GM21390 (cell line): ENCODE results near the gene A2M.
"Not testable (repeated sequence)": the region's sequence is repeated elsewhere in the genome, so short reads cannot be mapped to it uniquely, and the experiment has no call there.

Experiments
- ATAC-seq: cut with Tn5 transposase; IDR thresholded peaks from one replicate; pipeline ENCODE4 v1.9.1; 2021; ENCODE audit not compliant: unreplicated experiment

The A2M gene

GRCh38 chr12:9115731-9116559 lies at the start of gene A2M:
A2M (minus strand) TSS chr12:9115919; CDS start chr12:9115849, 70 bp downstream.
- ATAC-seq = no peak

GRCh38 chr12:9163392-9163791 lies 47.7 kb upstream of the A2M start:
- ATAC-seq = no peak

- ATAC-seq = no peak
These were observed 40.4 kb upstream of the A2M start for GRCh38 chr12:9156119-9156518.

GRCh38 chr12:9149372-9149771 lies 33.7 kb upstream of the A2M start:
- no peak for ATAC-seq

- no peak for ATAC-seq
These were observed 33.2 kb upstream of the A2M start for GRCh38 chr12:9148926-9149325.

- no peak for ATAC-seq
These were observed 31.7 kb upstream of the A2M start for GRCh38 chr12:9147461-9147860.

GRCh38 chr12:9144730-9145106 lies 29.0 kb upstream of the A2M start:
- ATAC-seq = no peak

- no peak for ATAC-seq
These were observed 28.4 kb upstream of the A2M start for GRCh38 chr12:9143929-9144729.

- no peak for ATAC-seq
These were observed 27.4 kb upstream of the A2M start for GRCh38 chr12:9143137-9143536.

GRCh38 chr12:9139588-9140290 lies 24.0 kb upstream of the A2M start:
- ATAC-seq = not testable (repeated sequence)

GRCh38 chr12:9135903-9136310 lies 20.2 kb upstream of the A2M start:
- ATAC-seq = no peak

- no peak for ATAC-seq
These were observed 19.4 kb upstream of the A2M start for GRCh38 chr12:9134981-9135628.

- ATAC-seq = no peak
These were observed 17.6 kb upstream of the A2M start for GRCh38 chr12:9133216-9133916.

GRCh38 chr12:9132008-9132535 lies 16.4 kb upstream of the A2M start:
- no peak for ATAC-seq

- ATAC-seq = no peak
These were observed 14.5 kb upstream of the A2M start for GRCh38 chr12:9130244-9130643.

GRCh38 chr12:9127936-9128663 lies 12.4 kb upstream of the A2M start:
- ATAC-seq = no peak

GRCh38 chr12:9127484-9127883 lies 11.8 kb upstream of the A2M start:
- ATAC-seq = no peak

- ATAC-seq = no peak
These were observed 8.8 kb upstream of the A2M start for GRCh38 chr12:9124383-9125031.

- no peak for ATAC-seq
These were observed 8.2 kb upstream of the A2M start for GRCh38 chr12:9123781-9124382.
